HL-60 (cell line): ENCODE data around the gene TMEM74B.

ENCODE experiments used
- DNase-seq, 2 experiments: peaks; one replicate each; pipeline ENCODE4 v3.0.0-alpha.2; 2010 to 2020; ENCODE audit warnings: low read depth in 1 of 2, low spot score in 1 of 2
- H3K27ac ChIP-seq: fragments of 250-450 bp; sonication (Bioruptor Pico); replicated peaks from 2 replicates; pipeline ENCODE4 v1.5.1; 2020; ENCODE audit warnings: mild to moderate bottlenecking, moderate library complexity
- H3K27me3 ChIP-seq: fragments of 250-450 bp; sonication (Bioruptor Pico); 2 replicates; pipeline ENCODE4 v1.5.1; 2021; ENCODE audit warnings: mild to moderate bottlenecking, moderate library complexity; ENCODE audit not compliant: insufficient read depth, poor library complexity, severe bottlenecking
- H3K4me3 ChIP-seq: replicated peaks from 2 replicates; pipeline ENCODE4 v1.5.1; 2011; ENCODE audit warnings: mild to moderate bottlenecking, control low read depth, low read length; ENCODE audit not compliant: insufficient read depth
- GABPA ChIP-seq: IDR thresholded peaks from 2 replicates; pipeline ENCODE4 v1.6.1; 2012; ENCODE audit warnings: low read depth
- POLR2AphosphoS5 ChIP-seq: IDR thresholded peaks from 2 replicates; pipeline ENCODE4 v1.6.1; 2012; ENCODE audit warnings: low read depth
- SPI1 ChIP-seq: IDR thresholded peaks from 2 replicates; pipeline ENCODE4 v1.6.1; 2012; ENCODE audit warnings: low read depth, mild to moderate bottlenecking, borderline replicate concordance
- TF ChIP-seq, protein P1 (sequence below): IDR thresholded peaks from one replicate; pipeline ENCODE4 v1.5.1; 2011; ENCODE audit warnings: low read length, control low read depth, inconsistent platforms; ENCODE audit not compliant: insufficient read depth
- TF ChIP-seq, protein P2 (sequence below): IDR thresholded peaks from 2 replicates; pipeline ENCODE4 v1.6.1; 2012; ENCODE audit warnings: low read depth; ENCODE audit not compliant: insufficient replicate concordance

The TMEM74B gene

DNA sequence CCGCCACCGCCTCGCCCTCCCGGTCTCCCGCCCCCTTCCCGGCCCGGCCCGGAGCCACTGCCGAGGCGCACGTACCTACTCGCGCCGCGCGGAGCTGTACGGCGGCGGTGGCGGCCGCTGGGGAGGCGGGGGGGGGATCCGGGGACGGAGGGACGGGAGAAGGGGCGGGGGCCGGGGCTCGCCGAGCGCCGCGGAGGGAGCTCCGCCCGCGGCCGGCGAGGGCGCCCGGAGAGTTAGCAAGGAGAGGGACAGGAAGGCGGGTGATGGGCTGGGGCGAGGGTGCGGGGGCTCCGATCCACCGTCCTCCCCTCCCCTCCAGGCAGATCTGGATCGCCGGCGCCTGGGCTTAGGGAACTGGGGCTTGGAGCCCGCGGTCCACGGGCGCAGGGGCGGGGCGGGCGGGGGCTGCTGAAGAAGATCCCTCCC lies 548 bp upstream of the TMEM74B start:
- TF ChIP-seq SPI1, result no peak
- TF ChIP-seq, protein P1, sequence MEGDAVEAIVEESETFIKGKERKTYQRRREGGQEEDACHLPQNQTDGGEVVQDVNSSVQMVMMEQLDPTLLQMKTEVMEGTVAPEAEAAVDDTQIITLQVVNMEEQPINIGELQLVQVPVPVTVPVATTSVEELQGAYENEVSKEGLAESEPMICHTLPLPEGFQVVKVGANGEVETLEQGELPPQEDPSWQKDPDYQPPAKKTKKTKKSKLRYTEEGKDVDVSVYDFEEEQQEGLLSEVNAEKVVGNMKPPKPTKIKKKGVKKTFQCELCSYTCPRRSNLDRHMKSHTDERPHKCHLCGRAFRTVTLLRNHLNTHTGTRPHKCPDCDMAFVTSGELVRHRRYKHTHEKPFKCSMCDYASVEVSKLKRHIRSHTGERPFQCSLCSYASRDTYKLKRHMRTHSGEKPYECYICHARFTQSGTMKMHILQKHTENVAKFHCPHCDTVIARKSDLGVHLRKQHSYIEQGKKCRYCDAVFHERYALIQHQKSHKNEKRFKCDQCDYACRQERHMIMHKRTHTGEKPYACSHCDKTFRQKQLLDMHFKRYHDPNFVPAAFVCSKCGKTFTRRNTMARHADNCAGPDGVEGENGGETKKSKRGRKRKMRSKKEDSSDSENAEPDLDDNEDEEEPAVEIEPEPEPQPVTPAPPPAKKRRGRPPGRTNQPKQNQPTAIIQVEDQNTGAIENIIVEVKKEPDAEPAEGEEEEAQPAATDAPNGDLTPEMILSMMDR, result no peak
- no peak for TF ChIP-seq POLR2AphosphoS5
- no peak for TF ChIP-seq GABPA
- TF ChIP-seq, protein P2, sequence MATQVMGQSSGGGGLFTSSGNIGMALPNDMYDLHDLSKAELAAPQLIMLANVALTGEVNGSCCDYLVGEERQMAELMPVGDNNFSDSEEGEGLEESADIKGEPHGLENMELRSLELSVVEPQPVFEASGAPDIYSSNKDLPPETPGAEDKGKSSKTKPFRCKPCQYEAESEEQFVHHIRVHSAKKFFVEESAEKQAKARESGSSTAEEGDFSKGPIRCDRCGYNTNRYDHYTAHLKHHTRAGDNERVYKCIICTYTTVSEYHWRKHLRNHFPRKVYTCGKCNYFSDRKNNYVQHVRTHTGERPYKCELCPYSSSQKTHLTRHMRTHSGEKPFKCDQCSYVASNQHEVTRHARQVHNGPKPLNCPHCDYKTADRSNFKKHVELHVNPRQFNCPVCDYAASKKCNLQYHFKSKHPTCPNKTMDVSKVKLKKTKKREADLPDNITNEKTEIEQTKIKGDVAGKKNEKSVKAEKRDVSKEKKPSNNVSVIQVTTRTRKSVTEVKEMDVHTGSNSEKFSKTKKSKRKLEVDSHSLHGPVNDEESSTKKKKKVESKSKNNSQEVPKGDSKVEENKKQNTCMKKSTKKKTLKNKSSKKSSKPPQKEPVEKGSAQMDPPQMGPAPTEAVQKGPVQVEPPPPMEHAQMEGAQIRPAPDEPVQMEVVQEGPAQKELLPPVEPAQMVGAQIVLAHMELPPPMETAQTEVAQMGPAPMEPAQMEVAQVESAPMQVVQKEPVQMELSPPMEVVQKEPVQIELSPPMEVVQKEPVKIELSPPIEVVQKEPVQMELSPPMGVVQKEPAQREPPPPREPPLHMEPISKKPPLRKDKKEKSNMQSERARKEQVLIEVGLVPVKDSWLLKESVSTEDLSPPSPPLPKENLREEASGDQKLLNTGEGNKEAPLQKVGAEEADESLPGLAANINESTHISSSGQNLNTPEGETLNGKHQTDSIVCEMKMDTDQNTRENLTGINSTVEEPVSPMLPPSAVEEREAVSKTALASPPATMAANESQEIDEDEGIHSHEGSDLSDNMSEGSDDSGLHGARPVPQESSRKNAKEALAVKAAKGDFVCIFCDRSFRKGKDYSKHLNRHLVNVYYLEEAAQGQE, result no peak
- peaks cover 13% of the 10 kb centered on the region for H3K27me3 ChIP-seq
- no peak for DNase-seq
- H3K27ac ChIP-seq, result no peak overlapping the region
- H3K4me3 ChIP-seq, result peak overlapping the region; percentile 34

DNA sequence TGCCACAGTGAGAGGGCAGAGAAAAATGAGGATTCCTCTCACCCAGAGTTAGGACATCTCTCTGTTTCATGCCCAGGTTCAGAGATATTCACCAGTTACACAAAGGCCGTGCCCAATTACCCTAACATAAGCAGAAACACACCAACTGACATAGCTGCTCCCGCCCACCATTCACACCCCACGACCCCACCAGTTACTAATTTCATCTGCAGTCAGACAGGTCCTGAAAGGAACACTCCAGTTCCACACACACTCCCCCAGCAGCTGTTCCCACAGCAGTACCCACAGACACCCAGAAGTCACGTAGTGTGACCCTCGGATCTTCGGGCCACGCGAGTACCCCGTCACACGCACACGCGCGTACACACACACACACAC lies 532 bp downstream of the TMEM74B start:
- Histone ChIP-seq H3K4me3 (no peak overlapping the region), H3K27ac (no peak overlapping the region), H3K27me3 (peaks cover 13% of the 10 kb centered on the region)
- no peak for DNase-seq
- TF ChIP-seq SPI1 (no peak), POLR2AphosphoS5 (no peak), GABPA (no peak)
- TF ChIP-seq, protein P2, result no peak
- TF ChIP-seq, protein P1, result no peak

DNA sequence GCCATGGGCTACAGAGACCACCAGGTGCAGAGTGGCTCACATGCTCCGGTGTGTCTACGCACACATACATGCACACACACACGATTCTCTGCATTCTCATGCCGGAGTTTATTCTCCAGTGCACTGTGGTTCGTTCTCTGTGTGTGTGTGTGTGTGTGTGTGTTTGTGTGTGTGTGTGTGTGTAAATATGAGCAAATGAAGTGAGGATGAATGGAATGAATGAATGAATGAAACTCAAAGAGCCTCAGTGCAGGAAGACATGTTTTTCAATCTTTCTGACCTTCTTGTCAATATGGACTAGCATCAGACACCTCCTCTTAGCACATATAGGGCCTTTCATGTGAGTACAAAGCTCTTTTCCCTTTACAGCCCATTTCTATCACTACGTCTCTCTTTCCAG lies 1.6 kb downstream of the TMEM74B start:
- peaks cover 11% of the 10 kb centered on the region for H3K27me3 ChIP-seq
- H3K4me3 ChIP-seq, result no peak overlapping the region
- TF ChIP-seq POLR2AphosphoS5 (no peak), GABPA (no peak), SPI1 (no peak)
- TF ChIP-seq, protein P2, result no peak
- TF ChIP-seq, protein P1, result no peak
- H3K27ac ChIP-seq, result no peak overlapping the region
- DNase-seq, result no peak
